ENCODE results near the gene RAPGEF3. TPM values are rescaled to one million over a fixed set of nuclear protein-coding genes. Genes with fewer than 3 reads are reported as not detected.

Gene RAPGEF3
- total RNA-seq, 1 donor from 2014 or later: 1.4 TPM

DNA sequence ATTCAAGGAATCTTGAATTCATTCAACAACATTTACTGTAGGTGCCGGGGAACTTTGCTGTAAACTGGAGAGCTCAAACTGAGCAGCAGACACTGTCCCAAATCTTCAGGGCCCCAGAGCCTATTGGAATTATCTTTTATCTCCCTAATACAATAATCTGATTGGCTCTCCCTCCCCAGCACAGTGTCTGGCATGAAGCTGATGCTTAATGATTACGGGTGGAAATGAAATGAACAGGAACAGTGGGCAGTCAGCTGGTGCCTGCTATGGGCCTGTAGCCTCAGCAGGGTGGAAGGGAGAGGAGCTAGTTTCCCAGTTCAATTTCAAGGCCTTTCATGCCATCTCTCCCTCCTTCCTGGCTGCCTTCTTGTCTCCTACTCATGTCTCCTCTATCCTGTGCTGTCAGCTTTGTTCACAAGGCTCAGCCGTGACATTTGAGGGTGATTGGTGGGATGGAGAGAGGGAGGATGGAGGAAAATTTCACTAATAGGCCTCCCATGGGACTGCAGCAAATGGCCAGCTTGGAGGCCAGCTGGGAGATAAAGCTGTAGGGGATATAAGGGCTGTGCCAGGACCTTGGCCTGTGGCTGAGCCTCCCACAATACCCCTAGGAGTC lies 4.3 kb upstream of the RAPGEF3 start:
- no peaks in the 10 kb centered on the region for H3K9me3 Mint-ChIP-seq
- H3K27ac Mint-ChIP-seq (ENCODE audit: unreplicated experiment): no peak overlapping the region
- no peak for DNase-seq (ENCODE audit: low read depth, low spot score)
- H3K4me3 Mint-ChIP-seq: no peak overlapping the region
- no peaks in the 10 kb centered on the region for H3K4me1 Mint-ChIP-seq
- peaks cover 10% of the 10 kb centered on the region for H3K27me3 Mint-ChIP-seq (ENCODE audit: low read depth)
- TF ChIP-seq, protein P1, sequence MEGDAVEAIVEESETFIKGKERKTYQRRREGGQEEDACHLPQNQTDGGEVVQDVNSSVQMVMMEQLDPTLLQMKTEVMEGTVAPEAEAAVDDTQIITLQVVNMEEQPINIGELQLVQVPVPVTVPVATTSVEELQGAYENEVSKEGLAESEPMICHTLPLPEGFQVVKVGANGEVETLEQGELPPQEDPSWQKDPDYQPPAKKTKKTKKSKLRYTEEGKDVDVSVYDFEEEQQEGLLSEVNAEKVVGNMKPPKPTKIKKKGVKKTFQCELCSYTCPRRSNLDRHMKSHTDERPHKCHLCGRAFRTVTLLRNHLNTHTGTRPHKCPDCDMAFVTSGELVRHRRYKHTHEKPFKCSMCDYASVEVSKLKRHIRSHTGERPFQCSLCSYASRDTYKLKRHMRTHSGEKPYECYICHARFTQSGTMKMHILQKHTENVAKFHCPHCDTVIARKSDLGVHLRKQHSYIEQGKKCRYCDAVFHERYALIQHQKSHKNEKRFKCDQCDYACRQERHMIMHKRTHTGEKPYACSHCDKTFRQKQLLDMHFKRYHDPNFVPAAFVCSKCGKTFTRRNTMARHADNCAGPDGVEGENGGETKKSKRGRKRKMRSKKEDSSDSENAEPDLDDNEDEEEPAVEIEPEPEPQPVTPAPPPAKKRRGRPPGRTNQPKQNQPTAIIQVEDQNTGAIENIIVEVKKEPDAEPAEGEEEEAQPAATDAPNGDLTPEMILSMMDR (conservative IDR thresholded peaks at IDR 0.05): no peak
- H3K36me3 Mint-ChIP-seq (ENCODE audit: low read depth): no peaks in the 10 kb centered on the region

DNA sequence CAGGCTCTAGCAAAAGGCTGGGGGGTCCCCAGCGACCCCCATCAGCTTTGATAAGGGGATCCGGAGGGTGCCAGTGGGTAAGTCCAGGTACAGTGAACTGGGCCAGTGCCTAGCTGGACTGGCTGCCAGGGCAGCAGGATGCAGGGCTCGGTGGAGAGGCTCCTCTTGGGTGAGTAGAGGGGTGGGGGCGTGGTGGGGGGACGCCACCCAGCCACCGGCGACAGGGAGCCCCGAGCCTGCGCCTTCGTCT lies 171 bp downstream of the RAPGEF3 start:
- TF ChIP-seq, protein P1 (conservative IDR thresholded peaks at IDR 0.05): no peak
- Mint-ChIP-seq H3K27me3 (ENCODE audit: low read depth) (peaks cover 13% of the 10 kb centered on the region), H3K4me1 (peaks cover 25% of the 10 kb centered on the region), H3K36me3 (ENCODE audit: low read depth) (no peaks in the 10 kb centered on the region), H3K4me3 (peak overlapping the region; percentile 67), H3K9me3 (no peaks in the 10 kb centered on the region), H3K27ac (ENCODE audit: unreplicated experiment) (no peak overlapping the region)
- no peak for DNase-seq (ENCODE audit: low read depth, low spot score)

DNA sequence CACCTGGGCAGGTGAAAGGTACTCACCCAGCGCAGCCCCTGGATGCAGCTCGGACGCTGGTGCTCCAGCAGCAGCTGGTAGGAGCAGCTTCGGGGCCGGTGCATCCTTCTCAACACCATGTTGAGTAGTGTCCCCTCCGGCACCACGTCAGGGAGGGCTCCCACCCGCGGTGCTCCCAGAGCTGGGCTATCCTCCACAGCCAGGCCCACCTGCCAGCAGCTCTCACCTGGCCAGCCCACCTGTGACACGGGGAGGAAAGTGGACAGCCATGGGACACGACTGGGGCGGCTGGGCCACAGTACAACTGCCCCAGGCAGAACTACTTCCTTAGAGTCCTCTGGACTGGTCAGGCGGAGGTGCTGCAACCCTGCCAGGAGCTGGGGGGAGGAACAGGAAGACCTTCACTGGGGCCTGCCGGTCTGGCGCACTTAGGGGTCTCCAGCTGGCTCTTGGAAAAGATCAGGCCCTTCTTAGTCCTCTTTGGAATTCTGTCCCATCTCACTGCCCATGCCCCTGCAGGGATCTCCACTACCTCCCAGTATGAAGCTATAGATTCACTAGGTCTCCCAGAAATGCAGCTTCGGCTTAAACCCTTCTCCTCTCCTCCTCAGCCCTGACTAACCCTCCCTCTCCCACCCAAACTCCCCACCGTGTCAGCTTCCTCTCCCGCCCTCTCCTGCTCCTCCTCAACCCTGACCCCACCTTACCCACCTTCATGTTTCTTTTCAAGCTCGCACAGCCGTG lies 668 bp downstream of the RAPGEF3 start:
- Mint-ChIP-seq H3K4me3 (peak overlapping the region; percentile 67), H3K27me3 (ENCODE audit: low read depth) (peaks cover 13% of the 10 kb centered on the region), H3K36me3 (ENCODE audit: low read depth) (no peaks in the 10 kb centered on the region), H3K9me3 (no peaks in the 10 kb centered on the region), H3K27ac (ENCODE audit: unreplicated experiment) (no peak overlapping the region), H3K4me1 (peaks cover 25% of the 10 kb centered on the region)
- TF ChIP-seq, protein P1 (conservative IDR thresholded peaks at IDR 0.05): no peak
- DNase-seq (ENCODE audit: low read depth, low spot score): no peak

DNA sequence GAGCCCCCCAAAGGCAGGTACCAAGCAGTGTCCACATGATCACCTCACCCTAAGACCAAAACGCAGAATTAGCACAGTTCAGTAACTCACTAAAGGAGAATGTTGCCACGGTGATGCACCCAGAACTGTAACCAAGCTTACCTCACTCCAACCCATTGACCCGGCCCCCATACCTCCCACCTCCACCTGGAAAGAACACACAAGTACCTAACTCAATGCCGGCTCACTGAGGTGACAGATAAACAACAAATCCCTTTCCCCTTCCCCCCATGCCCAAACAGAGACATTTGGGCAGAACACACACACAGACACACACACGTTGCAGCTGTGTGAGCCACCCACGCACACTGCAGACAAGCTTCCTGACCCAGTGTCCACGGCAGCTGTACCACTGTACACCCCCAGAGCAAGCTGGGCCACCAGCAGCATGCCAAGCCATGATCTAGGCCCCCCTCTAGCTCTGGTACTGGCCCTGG lies 1.3 kb downstream of the RAPGEF3 start:
- no peak for DNase-seq (ENCODE audit: low read depth, low spot score)
- H3K27ac Mint-ChIP-seq (ENCODE audit: unreplicated experiment): no peak overlapping the region
- H3K36me3 Mint-ChIP-seq (ENCODE audit: low read depth): no peaks in the 10 kb centered on the region
- H3K27me3 Mint-ChIP-seq (ENCODE audit: low read depth): peaks cover 13% of the 10 kb centered on the region
- H3K9me3 Mint-ChIP-seq: no peaks in the 10 kb centered on the region
- peak overlapping the region; percentile 39 for H3K4me3 Mint-ChIP-seq
- TF ChIP-seq, protein P1 (conservative IDR thresholded peaks at IDR 0.05): no peak
- H3K4me1 Mint-ChIP-seq: peaks cover 25% of the 10 kb centered on the region

DNA sequence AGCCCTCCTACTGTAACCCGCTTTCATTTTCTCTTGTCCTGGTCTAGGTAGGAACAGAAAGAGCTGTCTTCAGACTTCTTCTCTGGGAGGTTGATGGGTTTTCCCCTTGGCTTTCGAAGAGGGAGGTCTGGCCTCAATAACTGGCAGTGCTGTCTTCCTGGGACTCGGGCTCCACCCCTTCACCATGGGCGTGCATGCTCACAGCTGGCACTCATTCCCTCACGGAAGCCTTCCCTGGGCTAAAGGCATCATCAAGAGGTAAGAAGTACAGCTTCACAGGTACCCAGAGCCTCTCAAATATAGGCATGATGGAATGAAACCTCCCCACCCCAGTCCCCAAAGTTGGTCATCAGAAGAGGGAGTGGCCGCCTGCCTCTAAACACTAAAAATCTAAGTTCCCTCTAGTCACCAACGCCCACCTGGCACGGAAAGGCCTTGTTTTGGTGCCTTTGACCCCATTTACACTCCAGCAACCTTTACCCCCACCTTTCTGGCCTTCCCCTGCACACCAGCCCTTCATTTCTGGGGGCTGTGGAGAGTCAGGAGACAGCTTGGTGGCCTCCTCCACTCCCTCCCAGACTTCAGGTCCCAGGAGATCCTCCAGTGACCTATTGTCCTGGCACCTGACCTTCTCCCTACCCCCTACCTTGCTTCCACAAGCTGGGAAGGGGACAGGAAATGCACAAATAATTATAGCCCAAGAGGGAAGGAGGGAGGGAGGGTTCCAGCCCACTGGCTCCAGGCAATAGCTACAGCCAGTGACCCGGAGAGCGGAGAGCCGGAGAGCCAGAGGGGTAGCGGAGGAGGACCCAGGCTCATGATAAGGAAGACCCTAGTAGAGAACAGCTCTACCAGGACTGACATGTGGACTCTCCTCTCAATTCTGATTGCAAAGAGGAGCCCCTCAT lies 2.8 kb downstream of the RAPGEF3 start:
- H3K4me3 Mint-ChIP-seq: peak overlapping the region; percentile 32
- no peak overlapping the region for H3K27ac Mint-ChIP-seq (ENCODE audit: unreplicated experiment)
- H3K4me1 Mint-ChIP-seq: peaks cover 25% of the 10 kb centered on the region
- no peaks in the 10 kb centered on the region for H3K9me3 Mint-ChIP-seq
- no peak for DNase-seq (ENCODE audit: low read depth, low spot score)
- TF ChIP-seq, protein P1 (conservative IDR thresholded peaks at IDR 0.05): no peak
- H3K27me3 Mint-ChIP-seq (ENCODE audit: low read depth): peaks cover 13% of the 10 kb centered on the region
- H3K36me3 Mint-ChIP-seq (ENCODE audit: low read depth): no peaks in the 10 kb centered on the region
